GM19467 (cell line): ENCODE data around the gene IGSF22.

ENCODE experiments used
- ATAC-seq: cut with Tn5 transposase; IDR thresholded peaks from one replicate; pipeline ENCODE4 v1.9.1; 2021; ENCODE audit warnings: mild to moderate bottlenecking, moderate library complexity; ENCODE audit not compliant: unreplicated experiment

IGSF22 gene

DNA sequence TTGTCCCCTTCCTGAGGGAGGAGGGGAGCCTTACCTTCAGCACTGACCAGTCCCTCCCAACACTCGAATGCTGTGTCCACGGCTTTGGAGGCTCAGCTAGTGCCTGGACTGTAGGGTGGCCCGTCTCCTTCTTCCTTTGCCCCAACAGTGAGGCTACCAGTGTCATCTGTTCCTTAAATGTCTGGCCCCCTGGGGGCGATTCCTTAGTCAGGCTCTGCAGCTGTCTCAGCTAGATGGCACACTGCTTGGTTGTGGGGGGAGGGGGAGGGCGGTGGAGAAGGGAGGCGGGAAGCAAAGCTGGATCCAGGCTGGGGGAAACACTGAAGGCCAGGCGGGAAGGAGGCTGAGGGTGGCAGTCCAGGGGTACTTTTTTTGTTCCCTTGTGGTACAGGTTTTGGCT lies at the start of gene IGSF22:
Gene IGSF22, minus strand, starts transcription at position 149 of the 400 bp plus-strand sequence. CDS start 1,952 bp downstream, outside the sequence.
- ATAC-seq = no peak

DNA sequence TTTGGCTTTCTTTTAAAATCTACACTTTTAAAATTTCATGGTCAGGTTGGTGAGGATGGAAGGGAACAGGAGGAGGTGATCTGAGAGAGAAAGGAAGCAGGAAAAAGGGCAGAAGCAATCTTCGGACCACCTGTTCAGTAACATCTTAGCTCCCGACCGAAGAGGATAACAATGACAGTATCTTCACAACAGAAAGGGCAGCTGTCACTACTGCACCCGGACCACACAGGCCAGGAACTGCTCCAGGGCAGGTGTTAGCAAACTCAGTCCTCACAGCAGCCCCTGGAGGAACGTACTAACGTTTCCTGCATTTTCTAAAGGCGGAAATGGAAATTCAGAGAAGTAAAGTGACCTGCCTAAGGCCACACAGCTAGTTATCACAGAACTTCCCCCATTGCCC lies 48.8 kb upstream of the IGSF22 start:
- ATAC-seq = no peak

GRCh38 chr11:18773681-18774080 lies 47.7 kb upstream of the IGSF22 start:
- ATAC-seq = no peak

- ATAC-seq = no peak
These were observed 47.1 kb upstream of the IGSF22 start for GRCh38 chr11:18773104-18773503.

DNA sequence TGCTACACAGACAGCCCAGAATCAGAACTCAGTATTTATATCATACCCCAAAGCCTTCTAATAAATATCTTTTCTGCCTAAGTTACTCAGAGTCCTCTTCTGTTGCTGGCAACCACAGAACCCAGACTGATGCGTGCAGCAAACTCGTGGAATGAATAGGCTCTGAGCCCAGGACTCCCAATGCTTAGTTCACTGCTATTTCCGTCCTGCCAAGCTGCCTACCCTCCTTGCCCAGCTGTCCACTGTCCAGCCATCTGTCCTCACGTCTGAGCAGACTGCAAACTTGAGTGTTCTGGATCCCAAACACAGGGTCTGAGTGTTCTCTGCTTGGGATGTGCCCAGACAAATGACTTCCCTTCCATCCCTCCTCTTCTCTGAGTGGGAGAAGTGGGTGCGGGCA lies 46.2 kb upstream of the IGSF22 start:
- ATAC-seq = no peak

GRCh38 chr11:18771266-18772035 lies 45.5 kb upstream of the IGSF22 start:
- ATAC-seq = no peak

DNA sequence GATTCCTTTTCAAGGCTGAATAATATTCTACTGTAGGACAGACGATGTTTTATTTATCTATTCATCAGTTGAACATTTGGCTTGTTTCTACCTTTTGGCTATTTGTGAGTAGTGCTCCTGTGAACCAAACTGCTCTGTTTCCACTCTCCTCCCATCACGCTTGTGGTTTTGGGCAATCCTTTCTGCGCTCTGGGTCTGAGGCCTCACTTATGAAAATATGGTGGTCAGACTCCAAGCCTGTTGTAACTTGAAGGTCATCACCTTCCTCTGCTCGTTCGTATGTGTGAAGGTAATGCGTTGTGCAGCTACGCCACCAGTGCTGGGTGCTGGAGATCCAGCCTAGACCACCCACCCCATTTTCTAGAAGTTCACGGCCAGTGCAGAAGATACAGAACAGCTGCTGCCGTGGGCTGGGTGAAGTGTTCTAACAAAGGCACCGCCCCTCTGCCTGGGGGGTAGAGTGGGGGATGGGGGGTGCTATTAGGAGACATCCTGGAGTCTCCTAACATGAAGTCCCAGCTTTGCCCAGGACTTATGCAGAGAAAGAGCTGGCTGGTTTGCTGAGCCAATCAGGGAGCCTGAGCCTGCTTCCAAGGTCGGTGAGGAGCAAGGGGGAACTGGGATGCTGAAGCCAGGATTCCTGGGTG lies 44.6 kb upstream of the IGSF22 start:
- ATAC-seq = no peak

- ATAC-seq = peak; percentile 66
These were observed 43.9 kb upstream of the IGSF22 start for GRCh38 chr11:18769802-18770456.

- no peak for ATAC-seq
These were observed 43.0 kb upstream of the IGSF22 start for GRCh38 chr11:18768978-18769377.

DNA sequence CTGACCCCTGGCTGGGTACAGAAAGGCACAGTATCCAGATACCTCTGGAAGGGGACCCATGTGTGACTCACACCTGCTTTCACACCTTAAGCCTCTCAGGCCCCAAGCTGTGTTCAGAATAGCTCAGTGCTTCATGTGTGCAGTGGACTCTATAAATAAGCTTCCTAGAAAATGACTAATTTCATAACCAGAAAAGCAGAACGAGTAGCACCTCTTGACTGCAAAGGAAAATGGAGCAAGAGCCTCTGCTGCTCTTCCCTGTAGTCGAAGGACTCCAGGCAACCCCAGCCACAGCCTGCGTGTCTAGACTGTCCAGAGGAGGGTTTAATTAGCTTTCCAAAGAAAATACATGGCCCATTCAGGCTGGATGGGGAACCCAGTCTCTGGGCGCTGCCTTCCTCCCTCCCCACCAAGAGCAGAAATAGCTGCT lies 42.5 kb upstream of the IGSF22 start:
- peak; percentile 62 for ATAC-seq

- no peak for ATAC-seq
These were observed 40.0 kb upstream of the IGSF22 start for GRCh38 chr11:18766015-18766414.

DNA sequence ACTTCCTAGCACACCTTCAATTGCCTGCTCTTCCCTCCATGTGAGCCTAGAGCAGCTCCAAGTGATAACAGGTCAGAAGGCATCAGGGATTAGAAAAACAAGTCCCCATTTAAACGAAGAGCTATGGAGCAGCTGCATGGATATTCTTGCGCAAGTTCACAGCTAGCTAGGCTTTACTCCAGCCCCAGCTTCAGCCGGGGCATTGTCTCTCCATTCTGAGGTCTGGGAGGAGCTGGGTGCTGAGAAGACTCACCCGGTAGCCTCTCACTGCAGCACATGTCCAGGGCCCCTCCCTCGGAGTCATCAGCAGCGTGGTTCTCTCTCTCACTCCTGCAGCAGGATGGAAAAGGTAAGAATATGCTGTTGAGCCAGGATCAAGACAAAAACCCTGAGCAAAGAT lies 39.6 kb upstream of the IGSF22 start:
- ATAC-seq = no peak

DNA sequence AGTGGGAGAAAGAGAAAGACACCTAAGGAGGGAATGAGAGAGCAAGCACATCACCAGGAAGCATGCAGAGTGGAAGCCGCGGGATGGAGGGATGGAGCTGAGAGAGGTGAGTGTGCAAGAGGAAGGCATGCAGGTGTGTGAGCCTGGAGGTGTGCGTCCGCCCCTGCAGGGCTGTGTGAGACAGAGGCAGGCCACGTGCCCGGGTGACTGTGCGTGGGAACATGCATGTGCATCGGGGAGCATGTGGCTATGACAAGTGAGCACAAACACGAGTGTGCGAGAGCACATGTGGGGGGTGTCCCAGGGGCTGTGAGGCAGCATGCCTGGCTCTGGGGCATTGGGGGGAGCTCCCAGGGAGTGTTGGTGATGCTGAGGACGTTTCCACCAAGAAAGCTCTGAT lies 35.8 kb upstream of the IGSF22 start:
- no peak for ATAC-seq

DNA sequence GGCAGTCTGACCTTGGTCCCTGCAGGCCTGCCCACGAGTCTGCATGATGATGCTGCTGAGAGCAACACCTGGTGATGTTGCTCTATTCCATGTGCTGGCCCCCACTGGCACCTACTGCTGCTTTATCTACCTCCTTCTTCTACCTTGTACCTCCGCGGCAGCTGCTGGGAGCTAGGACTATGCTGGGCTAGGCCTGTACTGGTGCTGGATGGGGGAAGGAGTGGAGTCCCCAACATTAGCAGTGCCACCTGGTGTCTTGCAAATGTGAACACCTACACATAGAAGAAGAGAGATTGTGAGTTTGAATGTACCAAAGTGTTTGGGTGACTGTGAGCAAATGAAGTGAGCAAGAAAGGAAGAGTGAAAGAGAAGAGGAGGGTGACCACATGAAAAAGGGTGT lies 35.2 kb upstream of the IGSF22 start:
- no peak for ATAC-seq

DNA sequence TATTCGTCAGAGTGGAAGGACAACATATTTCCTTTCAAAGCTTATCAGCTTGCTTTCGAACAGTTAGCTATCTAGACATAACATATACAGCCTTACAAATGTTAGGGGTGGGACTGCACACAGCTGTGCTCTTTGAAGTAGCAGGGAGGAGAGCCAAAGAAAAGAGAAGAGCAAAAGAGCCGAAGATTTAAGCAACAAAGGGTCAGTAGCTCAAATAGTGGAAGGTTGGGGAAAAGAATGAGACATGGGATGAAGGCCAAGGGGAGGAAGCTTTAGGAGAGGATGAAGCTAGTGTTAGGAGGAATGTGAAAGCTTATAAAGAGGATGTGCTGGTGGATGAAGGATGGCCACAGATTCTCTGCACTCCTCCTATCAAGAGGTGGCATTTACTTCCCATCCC lies 31.8 kb upstream of the IGSF22 start:
- no peak for ATAC-seq

GRCh38 chr11:18756889-18757288 lies 30.9 kb upstream of the IGSF22 start:
- ATAC-seq = no peak

DNA sequence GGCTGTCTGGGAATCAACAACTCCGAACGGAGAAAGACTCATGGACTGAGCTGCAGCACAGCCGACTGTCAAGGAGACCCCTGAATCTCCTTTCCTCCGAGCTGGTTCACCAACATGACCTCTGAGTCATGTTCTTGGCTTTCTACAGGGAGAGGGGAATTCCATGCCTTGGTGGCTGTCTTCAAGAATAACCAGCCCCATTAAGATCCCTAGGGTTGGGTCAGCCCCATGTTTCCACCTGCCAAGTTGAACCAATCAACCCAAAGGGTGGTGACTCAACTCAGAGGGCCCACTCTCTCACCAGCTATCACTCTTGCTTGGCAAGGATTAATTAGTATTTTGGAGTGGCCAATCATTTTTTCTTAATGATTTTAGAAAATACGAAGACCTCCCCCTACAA lies 28.3 kb upstream of the IGSF22 start:
- ATAC-seq = no peak

DNA sequence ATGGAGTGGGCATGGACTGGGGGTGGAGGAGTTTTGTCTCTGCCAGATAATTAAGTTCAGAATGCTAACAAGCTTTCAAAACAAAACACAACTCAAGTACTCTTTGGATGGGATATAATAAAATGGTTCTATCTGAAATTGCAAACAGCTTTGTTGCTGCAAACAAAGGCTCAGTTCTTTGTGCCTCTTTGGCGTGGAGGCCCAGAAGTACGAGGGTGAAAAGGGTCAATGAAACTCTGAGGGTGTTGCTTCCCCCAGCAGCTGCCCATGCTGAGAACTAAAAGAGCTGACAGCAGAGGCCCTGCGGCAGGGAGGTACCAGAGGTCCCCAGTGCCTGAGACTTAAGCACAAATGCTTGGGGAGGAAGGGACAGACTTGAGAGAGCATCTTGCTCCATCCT lies 26.5 kb upstream of the IGSF22 start:
- no peak for ATAC-seq

DNA sequence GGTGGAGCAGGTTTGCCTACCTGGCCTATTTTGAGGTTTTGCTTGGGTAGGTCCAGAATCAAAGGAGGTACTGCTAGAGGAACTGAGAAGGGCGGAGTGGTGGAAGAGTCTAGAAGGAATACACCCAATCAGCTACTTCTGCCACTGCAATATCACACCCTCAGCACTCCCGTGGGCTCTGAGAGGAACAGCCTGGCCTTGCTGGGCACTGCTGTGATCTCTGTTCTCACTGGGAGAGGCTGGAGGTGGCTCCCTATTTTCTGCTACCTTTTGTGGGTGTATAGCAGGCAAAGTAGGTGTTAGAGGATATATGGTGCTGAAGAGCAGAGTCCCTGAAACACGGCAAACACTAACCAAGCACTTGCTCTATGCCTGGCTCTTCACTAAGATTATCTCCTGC lies 25.0 kb upstream of the IGSF22 start:
- ATAC-seq = no peak

- ATAC-seq = no peak
These were observed 23.8 kb upstream of the IGSF22 start for GRCh38 chr11:18749681-18750319.

GRCh38 chr11:18748766-18749365 lies 22.9 kb upstream of the IGSF22 start:
- ATAC-seq = no peak
